Activated CD4-positive, alpha-beta T cell treated with anti-CD3 and anti-CD28 coated beads for 36 hours (primary cell): ENCODE measurements around the gene MEIOC. TPM values are rescaled to one million over a fixed set of nuclear protein-coding genes. Genes with fewer than 3 reads are reported as not detected.
A peak's percentile ranks its signal among the peaks of the same experiment; 100 is the strongest.
"Not testable (repeated sequence)": the region's sequence is repeated elsewhere in the genome, so short reads cannot be mapped to it uniquely, and the experiment has no call there.

Source experiments
- ATAC-seq: fragments of 200-7000 bp; cut with Tn5 transposase; one replicate; pipeline ENCODE4 v1.10.0; 2021; ENCODE audit warnings: mild to moderate bottlenecking, moderate library complexity
- CTCF ChIA-PET: fragments of 350-600 bp; sonication (Branson Sonifier 250); formaldehyde crosslinking; loops from one replicate; lab custom pipeline; 2021; ENCODE audit warnings: antibody characterized with exemption; lab: Charles Lee
- POLR2A ChIA-PET: fragments of 350-600 bp; sonication (Branson Sonifier 250); formaldehyde crosslinking; loops from one replicate; lab custom pipeline; 2021; ENCODE audit warnings: antibody characterized with exemption, inconsistent platforms; lab: Charles Lee
- DNase-seq: peaks from one replicate; pipeline ENCODE4 v3.0.0-alpha.2; 2020
- H3K27ac Mint-ChIP-seq: one replicate; pipeline ENCODE4 v1.8.0; 2021; ENCODE audit warnings: mixed read lengths
- H3K27me3 Mint-ChIP-seq: one replicate; pipeline ENCODE4 v1.8.0; 2021; ENCODE audit warnings: mixed read lengths
- H3K36me3 Mint-ChIP-seq: one replicate; pipeline ENCODE4 v1.8.0; 2021; ENCODE audit warnings: low read depth, mixed read lengths
- H3K4me1 Mint-ChIP-seq: one replicate; pipeline ENCODE4 v1.8.0; 2021; ENCODE audit warnings: mixed read lengths
- H3K4me3 Mint-ChIP-seq: one replicate; pipeline ENCODE4 v1.8.0; 2021; ENCODE audit warnings: mild to moderate bottlenecking, moderate library complexity, mixed read lengths
- H3K9me3 Mint-ChIP-seq: one replicate; pipeline ENCODE4 v1.8.0; 2021; ENCODE audit warnings: low read depth, mixed read lengths
- intact Hi-C, 2 experiments: fragments of 100-400 bp; cut with DNase I in 1 of 2; cut with micrococcal nuclease in 1 of 2; formaldehyde crosslinking; loops; one replicate each; pipeline versions ENCODE4 v1.14.2 to v1.15.1; 2022 to 2024; cut with DNase I, micrococcal nuclease
- total RNA-seq, 2 experiments: library from RNA; stranded (reverse); gene quantifications; one replicate each; pipeline ENCODE4 v1.2.3, GENCODE V29; 2021

MEIOC gene
- under 1 TPM; 0.18 to 0.53 TPM for total RNA-seq

DNA sequence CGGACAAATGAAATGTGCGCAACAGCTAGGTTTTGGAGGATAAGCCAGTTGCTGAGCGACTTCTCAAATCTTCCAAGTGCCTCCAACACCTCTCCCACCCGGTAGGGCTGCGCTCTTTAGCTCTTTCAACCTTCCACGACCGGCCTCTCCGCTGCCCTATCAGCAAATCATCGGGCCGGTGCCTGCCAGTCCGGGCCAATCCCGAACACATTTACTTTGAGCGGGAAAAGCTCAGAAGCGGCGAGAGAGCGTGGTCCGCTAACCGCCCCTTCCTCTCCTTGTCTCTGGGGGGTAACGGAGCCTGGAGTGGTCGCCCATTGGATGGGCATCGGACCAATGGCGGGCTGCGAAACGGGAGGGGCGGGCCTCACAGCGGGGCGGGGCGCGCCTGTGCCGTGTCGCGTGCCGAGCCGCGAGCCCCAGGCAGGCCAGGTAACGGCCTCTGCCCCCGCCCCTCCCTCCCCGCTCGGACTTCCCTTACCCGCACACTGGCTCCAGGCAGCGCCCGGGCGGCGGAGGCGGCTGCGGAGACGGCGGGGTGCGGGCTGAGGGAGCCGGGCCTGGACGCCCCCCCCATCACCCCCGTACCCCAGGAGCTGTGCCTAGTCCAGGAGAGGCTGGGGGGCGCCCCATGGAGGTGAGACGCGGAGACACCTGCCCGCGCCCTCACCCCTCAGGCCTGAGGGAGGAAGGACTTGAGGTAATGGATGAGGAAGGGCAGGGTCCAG is at the start of gene MEIOC:
Gene MEIOC (plus strand): TSS at position 486 of the 728 bp plus-strand sequence. CDS start 146 bp downstream, at position 632.
- ChIA-PET POLR2A (interaction anchor here (0.6 kb wide), 1 partner anchor 268 kb away, joined by 3 read pairs; no protein-coding TSS in a partner anchor), CTCF (interaction anchor here (0.6 to 0.8 kb wide), 5 partner anchors 9 to 122 kb away, joined by 3 to 6 read pairs (median 3); no protein-coding TSS in a partner anchor)
- intact Hi-C loops, result no loop called here
- Mint-ChIP-seq H3K36me3 (peaks cover 2% of the 10 kb centered on the region), H3K9me3 (peaks cover 1% of the 10 kb centered on the region), H3K4me1 (peaks cover 8% of the 10 kb centered on the region), H3K27me3 (peaks cover 23% of the 10 kb centered on the region), H3K4me3 (peak within 1 kb of the TSS; percentile 63), H3K27ac (no peak within 1 kb of the TSS)
- peak; percentile 70 for DNase-seq
- ATAC-seq, result peak; percentile 88

GRCh38 chr17:44606658-44607057 is 49.6 kb upstream of the MEIOC start:
- CTCF ChIA-PET, result no interaction called here
- Mint-ChIP-seq H3K4me1 (no peaks in the 10 kb centered on the region), H3K27me3 (peaks cover 12% of the 10 kb centered on the region), H3K4me3 (no peak overlapping the region), H3K9me3 (no peaks in the 10 kb centered on the region), H3K36me3 (no peaks in the 10 kb centered on the region), H3K27ac (no peak overlapping the region)
- DNase-seq (no peak), ATAC-seq (no peak)
- intact Hi-C loops, result no loop called here
- POLR2A ChIA-PET, result no interaction called here

GRCh38 chr17:44607836-44608690 is 48.2 kb upstream of the MEIOC start:
- Mint-ChIP-seq H3K27ac (no peak overlapping the region), H3K36me3 (no peaks in the 10 kb centered on the region), H3K4me3 (no peak overlapping the region), H3K4me1 (no peaks in the 10 kb centered on the region), H3K9me3 (no peaks in the 10 kb centered on the region), H3K27me3 (peaks cover 6% of the 10 kb centered on the region)
- ATAC-seq (no peak), DNase-seq (no peak)
- ChIA-PET POLR2A (no interaction called here), CTCF (interaction anchor here (0.6 to 1.0 kb wide), 3 partner anchors 16 to 1125 kb away, joined by 3 read pairs; no protein-coding TSS in a partner anchor)
- intact Hi-C loops, result no loop called here

DNA sequence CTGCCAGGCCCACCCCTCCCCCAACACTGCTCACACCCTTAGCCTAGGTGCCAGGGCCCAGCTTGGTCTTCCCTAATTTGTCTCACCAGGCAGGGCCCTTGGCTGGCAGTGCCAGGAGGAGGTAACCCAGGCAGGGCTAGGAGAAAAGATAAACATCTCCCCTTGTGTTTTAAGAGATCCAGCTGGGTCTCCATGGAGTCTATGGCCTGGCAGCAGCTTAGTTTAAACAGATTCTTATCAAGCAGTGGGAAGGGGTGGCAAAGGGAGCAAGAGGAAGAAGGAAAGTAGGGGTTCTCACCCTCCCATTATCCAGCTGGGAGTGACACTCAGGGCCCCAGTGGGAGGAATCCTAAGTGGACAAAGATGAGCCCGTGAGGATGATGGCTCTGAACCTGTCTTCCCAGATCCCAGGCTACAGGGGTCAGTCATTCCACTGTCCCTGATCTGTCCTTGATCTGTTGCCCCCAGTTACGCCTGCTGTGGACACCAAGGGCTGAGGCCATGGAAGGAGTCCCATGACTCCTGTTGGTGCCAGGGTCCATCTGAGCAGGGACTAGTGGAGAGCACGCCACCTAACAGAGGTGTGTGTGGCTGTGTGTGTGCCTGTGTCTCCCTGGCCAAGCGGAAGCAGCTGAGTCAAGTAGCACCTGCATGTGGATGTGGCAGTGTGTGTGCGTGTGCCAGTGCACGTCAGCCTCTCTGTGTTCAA is 47.4 kb upstream of the MEIOC start:
- Mint-ChIP-seq H3K36me3 (no peaks in the 10 kb centered on the region), H3K4me3 (no peak overlapping the region), H3K27me3 (peaks cover 6% of the 10 kb centered on the region), H3K27ac (no peak overlapping the region), H3K4me1 (no peaks in the 10 kb centered on the region), H3K9me3 (no peaks in the 10 kb centered on the region)
- intact Hi-C loops, result no loop called here
- ChIA-PET POLR2A (no interaction called here), CTCF (interaction anchor here (0.6 to 1.0 kb wide), 3 partner anchors 17 to 1126 kb away, joined by 3 read pairs; no protein-coding TSS in a partner anchor)
- ATAC-seq (no peak), DNase-seq (no peak)

DNA sequence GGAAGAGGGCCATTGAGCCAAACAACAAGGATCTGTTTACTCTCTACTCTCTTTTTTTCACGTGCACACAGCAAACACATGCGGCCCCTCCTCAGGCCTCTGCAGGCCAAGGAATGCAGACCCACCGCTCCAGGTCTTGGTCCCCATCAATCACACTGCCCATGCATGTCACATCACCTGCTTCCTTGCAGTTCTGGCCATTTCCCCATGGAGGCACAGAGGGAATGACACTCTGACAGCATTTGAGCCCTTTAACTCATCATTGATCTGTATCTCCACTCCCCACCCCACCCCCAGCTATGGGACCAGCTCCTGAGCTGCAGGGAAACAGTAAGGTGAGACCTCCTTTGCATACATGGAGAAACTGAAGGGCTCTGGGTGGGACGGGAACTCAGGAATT is 45.9 kb upstream of the MEIOC start:
- H3K4me3 Mint-ChIP-seq, result no peak overlapping the region
- POLR2A ChIA-PET, result no interaction called here
- ATAC-seq, result no peak
- H3K36me3 Mint-ChIP-seq, result no peaks in the 10 kb centered on the region
- intact Hi-C loops, result no loop called here
- peaks cover 10% of the 10 kb centered on the region for H3K27me3 Mint-ChIP-seq
- no peaks in the 10 kb centered on the region for H3K4me1 Mint-ChIP-seq
- H3K27ac Mint-ChIP-seq, result no peak overlapping the region
- no peak for DNase-seq
- CTCF ChIA-PET, result interaction anchor here (0.7 kb wide), 1 partner anchor 247 kb away, joined by 3 read pairs; no protein-coding TSS in a partner anchor
- no peaks in the 10 kb centered on the region for H3K9me3 Mint-ChIP-seq

DNA sequence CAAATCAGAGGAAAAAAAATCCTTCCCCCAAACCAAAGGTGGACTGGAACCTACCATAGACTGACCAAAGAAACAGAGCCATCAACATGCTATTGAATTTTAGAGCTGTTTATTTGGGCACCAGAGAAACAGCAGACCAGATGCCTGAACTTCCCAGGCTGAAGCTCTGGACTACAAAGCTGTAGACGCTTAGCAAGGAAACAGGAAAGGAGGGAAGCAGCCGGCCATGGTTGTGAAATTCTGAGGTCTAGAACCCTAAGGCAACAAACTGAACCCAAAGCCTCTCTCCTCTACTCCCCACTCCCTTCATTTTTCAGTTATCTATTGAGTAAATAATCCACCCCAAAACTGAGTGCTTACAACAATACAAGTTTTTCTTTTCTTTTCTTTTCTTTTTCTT is 45.4 kb upstream of the MEIOC start:
- ATAC-seq (no peak), DNase-seq (no peak)
- Mint-ChIP-seq H3K27me3 (peaks cover 8% of the 10 kb centered on the region), H3K4me3 (no peak overlapping the region), H3K27ac (no peak overlapping the region), H3K4me1 (no peaks in the 10 kb centered on the region), H3K9me3 (no peaks in the 10 kb centered on the region), H3K36me3 (no peaks in the 10 kb centered on the region)
- POLR2A ChIA-PET, result no interaction called here
- CTCF ChIA-PET, result interaction anchor here (0.7 kb wide), 1 partner anchor 248 kb away, joined by 3 read pairs; no protein-coding TSS in a partner anchor
- intact Hi-C loops, result no loop called here

DNA sequence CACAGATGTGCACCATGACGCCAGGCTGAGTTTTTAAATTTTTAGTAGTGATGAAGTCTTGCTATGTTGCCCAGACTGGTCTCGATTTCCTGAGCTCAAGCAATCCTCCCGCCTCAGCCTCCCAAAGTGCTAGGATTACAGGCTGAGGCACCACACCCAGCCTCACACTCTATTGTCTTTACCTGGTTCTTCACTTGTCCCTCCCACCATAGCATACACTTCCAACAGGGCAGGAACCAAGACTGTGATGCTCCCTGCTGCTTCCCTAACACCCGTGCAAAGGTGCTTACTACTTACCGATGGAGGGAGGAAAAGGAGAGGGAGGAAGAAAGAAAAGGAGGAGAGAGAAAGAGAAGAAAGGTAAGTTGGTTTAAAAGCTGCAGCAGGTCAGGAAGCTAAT is 41.4 kb upstream of the MEIOC start:
- ChIA-PET POLR2A (interaction anchor here (0.6 kb wide), 1 partner anchor 708 kb away, joined by 3 read pairs; no protein-coding TSS in a partner anchor), CTCF (no interaction called here)
- ATAC-seq (no peak), DNase-seq (no peak)
- Mint-ChIP-seq H3K36me3 (no peaks in the 10 kb centered on the region), H3K9me3 (no peaks in the 10 kb centered on the region), H3K27ac (no peak overlapping the region), H3K4me1 (no peaks in the 10 kb centered on the region), H3K4me3 (no peak overlapping the region), H3K27me3 (peaks cover 15% of the 10 kb centered on the region)
- intact Hi-C loops, result no loop called here

DNA sequence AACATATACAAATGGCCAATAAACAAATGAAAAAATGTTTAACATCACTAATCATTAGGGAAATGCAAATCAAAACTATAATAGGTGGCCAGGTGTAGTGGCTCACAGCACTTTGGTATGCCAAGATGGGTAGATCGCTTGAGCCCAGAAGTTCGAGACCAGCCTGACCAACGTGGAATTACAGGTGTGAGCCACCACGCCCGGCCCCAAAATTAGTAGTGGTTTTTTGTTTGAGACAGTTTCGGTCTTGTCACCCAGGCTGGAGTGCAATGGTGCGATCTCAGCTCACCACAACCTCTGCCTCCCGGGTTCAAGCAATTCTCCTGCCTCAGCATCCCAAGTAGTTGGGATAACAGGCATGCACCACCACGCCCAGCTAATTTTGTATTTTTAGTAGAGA is 37.6 kb upstream of the MEIOC start:
- POLR2A ChIA-PET, H3K4me1 Mint-ChIP-seq, H3K4me3 Mint-ChIP-seq, ATAC-seq, intact Hi-C loops, H3K9me3 Mint-ChIP-seq, DNase-seq, H3K36me3 Mint-ChIP-seq, H3K27ac Mint-ChIP-seq: not testable (repeated sequence)
- CTCF ChIA-PET, result interaction anchor here (0.5 to 1.3 kb wide), 2 partner anchors 25 to 575 kb away, joined by 3 to 4 read pairs; no protein-coding TSS in a partner anchor
- H3K27me3 Mint-ChIP-seq, result peaks cover 15% of the 10 kb centered on the region

DNA sequence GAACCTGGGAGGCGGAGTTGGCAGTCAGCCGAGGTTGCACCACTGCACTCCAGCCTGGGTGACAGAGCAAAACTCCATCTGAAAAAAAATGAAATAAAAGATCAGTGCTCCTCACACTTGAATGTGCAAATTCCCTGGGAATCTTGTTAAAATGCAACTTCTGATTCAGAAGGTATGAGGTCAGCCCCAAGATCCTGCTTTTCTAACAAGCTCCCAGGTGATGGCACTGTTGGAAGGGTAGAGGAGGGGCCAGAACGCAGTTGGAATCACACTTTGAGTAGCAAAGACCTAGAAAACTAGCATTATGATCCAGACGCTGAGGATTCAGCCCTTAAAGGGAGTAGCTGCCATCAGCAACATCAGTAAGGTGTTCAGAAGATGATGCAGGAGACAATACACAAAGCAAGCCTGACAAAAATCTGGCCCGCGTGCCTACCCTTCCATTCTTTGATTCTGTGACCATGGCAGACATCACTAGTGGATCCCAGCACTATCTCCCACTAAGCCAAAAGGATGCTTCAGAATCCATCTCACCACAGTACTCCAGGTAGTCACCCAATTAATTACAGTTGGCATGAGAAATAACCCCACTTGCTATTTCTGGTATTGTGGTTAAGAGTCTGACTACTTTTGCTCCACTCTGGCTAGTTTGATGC is 33.1 kb upstream of the MEIOC start:
- Mint-ChIP-seq H3K4me1 (no peaks in the 10 kb centered on the region), H3K27ac (no peak overlapping the region), H3K27me3 (peaks cover 11% of the 10 kb centered on the region), H3K9me3 (no peaks in the 10 kb centered on the region), H3K4me3 (no peak overlapping the region), H3K36me3 (no peaks in the 10 kb centered on the region)
- DNase-seq, result no peak
- CTCF ChIA-PET, result no interaction called here
- intact Hi-C loops, result no loop called here
- no peak for ATAC-seq
- POLR2A ChIA-PET, result no interaction called here

- H3K36me3 Mint-ChIP-seq, result no peaks in the 10 kb centered on the region
- H3K4me1 Mint-ChIP-seq, result no peaks in the 10 kb centered on the region
- ChIA-PET POLR2A (no interaction called here), CTCF (interaction anchor here (0.6 kb wide), 1 partner anchor 41 kb away, joined by 4 read pairs; no protein-coding TSS in a partner anchor)
- intact Hi-C loops, result no loop called here
- H3K9me3 Mint-ChIP-seq, result no peaks in the 10 kb centered on the region
- peaks cover 6% of the 10 kb centered on the region for H3K27me3 Mint-ChIP-seq
- DNase-seq (no peak), ATAC-seq (no peak)
- H3K27ac Mint-ChIP-seq, result no peak overlapping the region
- H3K4me3 Mint-ChIP-seq, result no peak overlapping the region
Observed at GRCh38 chr17:44627513-44628242, 28.6 kb upstream of the MEIOC start.
